PFSK-1 (cell line): ENCODE measurements around the gene ZNF740.
A peak's percentile ranks its signal among the peaks of the same experiment; 100 is the strongest.

Experiments used
- POLR2AphosphoS5 ChIP-seq: IDR thresholded peaks from 2 replicates; pipeline ENCODE4 v1.6.1; 2012; ENCODE audit warnings: low read depth, mild to moderate bottlenecking, control low read depth, low read length, moderate library complexity
- SIN3A ChIP-seq: IDR thresholded peaks from 2 replicates; pipeline ENCODE4 v1.6.1; 2012; ENCODE audit warnings: mild to moderate bottlenecking, low read length, moderate library complexity, borderline replicate concordance; ENCODE audit not compliant: insufficient read depth
- TAF1 ChIP-seq: IDR thresholded peaks from 2 replicates; pipeline ENCODE4 v1.6.1; 2012; ENCODE audit warnings: low read length, control low read depth, borderline replicate concordance; ENCODE audit not compliant: insufficient read depth
- TF ChIP-seq, protein P1 (sequence below), 2 experiments: IDR thresholded peaks; 2 replicates each; pipeline versions ENCODE4 v1.6.1 to v1.8.0; 2011 to 2012; ENCODE audit warnings: low read depth in 2 of 2, low read length in 2 of 2, control low read depth in 1 of 2, inconsistent platforms in 1 of 2, mild to moderate bottlenecking in 1 of 2, moderate library complexity in 1 of 2; ENCODE audit not compliant: insufficient read depth in 1 of 2

DNA sequence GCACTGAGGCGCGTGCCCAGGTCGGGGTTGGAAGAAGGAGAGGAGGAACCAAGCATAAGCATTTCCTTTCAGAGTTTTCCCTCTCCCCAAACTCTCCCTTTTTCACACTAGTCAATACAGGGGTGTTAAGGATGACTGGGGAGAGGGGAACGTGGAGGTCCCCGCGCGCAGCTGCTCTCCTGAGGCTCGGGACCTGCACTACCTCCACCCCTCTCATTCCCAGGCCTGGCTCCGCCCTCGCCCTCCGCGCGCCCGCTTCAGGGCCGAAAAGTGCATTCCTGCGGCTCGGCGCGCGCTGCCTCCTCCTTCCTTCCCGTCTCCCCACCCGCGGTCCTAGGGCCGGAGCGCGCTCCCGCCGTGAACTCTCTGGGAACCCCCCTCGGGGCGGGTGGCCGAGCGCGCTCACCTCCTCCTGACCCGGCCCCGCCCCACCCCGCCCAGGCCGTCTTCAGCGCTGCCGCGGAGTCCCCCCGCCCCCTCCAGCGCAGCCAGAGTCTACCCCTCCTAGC lies 40.2 kb downstream of the ZNF740 start:
- peak; percentile 65; the same call in 1 of the 2 replicates for TF ChIP-seq POLR2AphosphoS5
- peak; percentile 14; the same call in 1 of the 2 replicates for TF ChIP-seq TAF1
- no peak for TF ChIP-seq SIN3A
- TF ChIP-seq, protein P1, sequence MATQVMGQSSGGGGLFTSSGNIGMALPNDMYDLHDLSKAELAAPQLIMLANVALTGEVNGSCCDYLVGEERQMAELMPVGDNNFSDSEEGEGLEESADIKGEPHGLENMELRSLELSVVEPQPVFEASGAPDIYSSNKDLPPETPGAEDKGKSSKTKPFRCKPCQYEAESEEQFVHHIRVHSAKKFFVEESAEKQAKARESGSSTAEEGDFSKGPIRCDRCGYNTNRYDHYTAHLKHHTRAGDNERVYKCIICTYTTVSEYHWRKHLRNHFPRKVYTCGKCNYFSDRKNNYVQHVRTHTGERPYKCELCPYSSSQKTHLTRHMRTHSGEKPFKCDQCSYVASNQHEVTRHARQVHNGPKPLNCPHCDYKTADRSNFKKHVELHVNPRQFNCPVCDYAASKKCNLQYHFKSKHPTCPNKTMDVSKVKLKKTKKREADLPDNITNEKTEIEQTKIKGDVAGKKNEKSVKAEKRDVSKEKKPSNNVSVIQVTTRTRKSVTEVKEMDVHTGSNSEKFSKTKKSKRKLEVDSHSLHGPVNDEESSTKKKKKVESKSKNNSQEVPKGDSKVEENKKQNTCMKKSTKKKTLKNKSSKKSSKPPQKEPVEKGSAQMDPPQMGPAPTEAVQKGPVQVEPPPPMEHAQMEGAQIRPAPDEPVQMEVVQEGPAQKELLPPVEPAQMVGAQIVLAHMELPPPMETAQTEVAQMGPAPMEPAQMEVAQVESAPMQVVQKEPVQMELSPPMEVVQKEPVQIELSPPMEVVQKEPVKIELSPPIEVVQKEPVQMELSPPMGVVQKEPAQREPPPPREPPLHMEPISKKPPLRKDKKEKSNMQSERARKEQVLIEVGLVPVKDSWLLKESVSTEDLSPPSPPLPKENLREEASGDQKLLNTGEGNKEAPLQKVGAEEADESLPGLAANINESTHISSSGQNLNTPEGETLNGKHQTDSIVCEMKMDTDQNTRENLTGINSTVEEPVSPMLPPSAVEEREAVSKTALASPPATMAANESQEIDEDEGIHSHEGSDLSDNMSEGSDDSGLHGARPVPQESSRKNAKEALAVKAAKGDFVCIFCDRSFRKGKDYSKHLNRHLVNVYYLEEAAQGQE (IDR thresholded peaks at IDR 0.05; ENCODE audit: insufficient read depth in 1 of 2, low read depth in 2 of 2, low read length in 2 of 2) = no peak
